ENCODE data around the gene ADRB2.

DNA sequence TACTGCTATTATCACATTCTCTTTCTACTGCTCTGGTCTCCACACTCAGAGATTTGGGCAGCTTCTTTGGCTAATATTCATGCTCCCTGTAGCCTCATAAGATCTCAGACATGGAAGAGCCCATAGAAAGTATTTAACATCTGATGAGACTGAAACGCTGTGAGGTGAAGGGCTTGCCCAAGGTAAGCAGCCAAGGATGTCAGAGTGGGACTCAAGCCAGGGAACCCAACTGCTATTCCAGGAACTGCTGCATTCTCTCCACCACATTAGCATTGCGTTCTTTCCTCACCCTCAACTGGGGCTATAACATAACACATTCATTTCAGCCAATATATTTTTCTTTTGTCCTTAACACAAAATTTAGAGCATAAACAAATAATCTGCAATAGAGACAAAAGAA lies 3.8 kb downstream of the ADRB2 start:
- TF ChIP-seq POLR2A (IDR thresholded peaks at IDR 0.05; ENCODE audit: low read depth, low read length), result no peak
- TF ChIP-seq POLR2AphosphoS5 (IDR thresholded peaks at IDR 0.05; ENCODE audit: low read depth, low read length), result no peak
- no peak for TF ChIP-seq TAF1 (IDR thresholded peaks at IDR 0.05; ENCODE audit: borderline replicate concordance, low read depth, low read length)

Data from GM12892 (cell line).